ENCODE data around the gene NAA25. TPM values are rescaled to one million over a fixed set of nuclear protein-coding genes. Genes with fewer than 3 reads are reported as not detected.
A peak's percentile ranks its signal among the peaks of the same experiment; 100 is the strongest.

The NAA25 gene
- total and polyA plus RNA-seq, 2 experiments from 2014 or later = 18.7 to 19.1 TPM

- no peak overlapping the region for H2AFZ ChIP-seq
- no peaks in the 10 kb centered on the region for H3K27me3 ChIP-seq
- no peaks in the 10 kb centered on the region for H3K36me3 ChIP-seq (replicated peaks; ENCODE audit: insufficient read depth, low read depth)
- no peaks in the 10 kb centered on the region for H3K9me2 ChIP-seq (replicated peaks; ENCODE audit: insufficient read depth)
- no peaks in the 10 kb centered on the region for H4K20me1 ChIP-seq (ENCODE audit: insufficient read depth, poor library complexity, severe bottlenecking)
- H3K4me2 ChIP-seq = no peak overlapping the region
- peak overlapping the region; percentile 30 for H3K27ac ChIP-seq
- H3K9me3 ChIP-seq (ENCODE audit: low read depth) = no peaks in the 10 kb centered on the region
- no peak for DNase-seq (ENCODE audit: low spot score)
- TF ChIP-seq EZH2 (IDR thresholded peaks at IDR 0.05; ENCODE audit: borderline replicate concordance) (no peak), EZH2phosphoT487 (IDR thresholded peaks at IDR 0.05; ENCODE audit: low read depth, severe bottlenecking, unreplicated experiment) (no peak), CTCF (IDR thresholded peaks at IDR 0.05; ENCODE audit: poor library complexity) (no peak)
- H3K79me2 ChIP-seq = peaks cover 18% of the 10 kb centered on the region
- 91% methylated on average over 3 of the region's 3 CpGs for WGBS (ENCODE audit: low lambda C conversion rate, missing lambda C conversion rate)
- peaks cover 22% of the 10 kb centered on the region for H3K4me1 ChIP-seq (ENCODE audit: insufficient read depth)
- H3K4me3 ChIP-seq = no peak overlapping the region
These were observed 99.7 kb downstream of the NAA25 start for GRCh38 chr12:112008918-112009317.

GRCh38 chr12:112007945-112008344 is 100.6 kb downstream of the NAA25 start:
- Histone ChIP-seq H3K4me3 (no peak overlapping the region), H4K20me1 (ENCODE audit: insufficient read depth, poor library complexity, severe bottlenecking) (no peaks in the 10 kb centered on the region), H3K27ac (no peak overlapping the region), H3K27me3 (no peaks in the 10 kb centered on the region), H2AFZ (no peak overlapping the region), H3K4me2 (no peak overlapping the region), H3K9me2 (replicated peaks; ENCODE audit: insufficient read depth) (no peaks in the 10 kb centered on the region), H3K9me3 (ENCODE audit: low read depth) (no peaks in the 10 kb centered on the region), H3K36me3 (replicated peaks; ENCODE audit: insufficient read depth, low read depth) (no peaks in the 10 kb centered on the region), H3K4me1 (ENCODE audit: insufficient read depth) (peaks cover 22% of the 10 kb centered on the region), H3K79me2 (peaks cover 18% of the 10 kb centered on the region)
- 91% methylated on average over 9 of the region's 9 CpGs for WGBS (ENCODE audit: low lambda C conversion rate, missing lambda C conversion rate)
- TF ChIP-seq EZH2phosphoT487 (IDR thresholded peaks at IDR 0.05; ENCODE audit: low read depth, severe bottlenecking, unreplicated experiment) (no peak), EZH2 (IDR thresholded peaks at IDR 0.05; ENCODE audit: borderline replicate concordance) (no peak), CTCF (IDR thresholded peaks at IDR 0.05; ENCODE audit: poor library complexity) (no peak)
- DNase-seq (ENCODE audit: low spot score) = no peak

- Histone ChIP-seq H3K27ac (peak overlapping the region; percentile 59), H3K36me3 (replicated peaks; ENCODE audit: insufficient read depth, low read depth) (no peaks in the 10 kb centered on the region), H2AFZ (peak overlapping the region; percentile 16), H4K20me1 (ENCODE audit: insufficient read depth, poor library complexity, severe bottlenecking) (no peaks in the 10 kb centered on the region), H3K4me1 (ENCODE audit: insufficient read depth) (peaks cover 12% of the 10 kb centered on the region), H3K4me3 (no peak overlapping the region), H3K9me2 (replicated peaks; ENCODE audit: insufficient read depth) (no peaks in the 10 kb centered on the region), H3K4me2 (peak overlapping the region; percentile 70), H3K79me2 (peaks cover 3% of the 10 kb centered on the region), H3K27me3 (no peaks in the 10 kb centered on the region), H3K9me3 (ENCODE audit: low read depth) (no peaks in the 10 kb centered on the region)
- no peak for TF ChIP-seq EZH2phosphoT487 (IDR thresholded peaks at IDR 0.05; ENCODE audit: low read depth, severe bottlenecking, unreplicated experiment)
- TF ChIP-seq EZH2 (IDR thresholded peaks at IDR 0.05; ENCODE audit: borderline replicate concordance) = no peak
- TF ChIP-seq CTCF (IDR thresholded peaks at IDR 0.05; ENCODE audit: poor library complexity) = no peak
- WGBS (ENCODE audit: low lambda C conversion rate, missing lambda C conversion rate) = 46% methylated on average over 6 of the region's 6 CpGs
- peak; percentile 62 for DNase-seq (ENCODE audit: low spot score)
These were observed 102.9 kb downstream of the NAA25 start for GRCh38 chr12:112005419-112006395.
